ENCODE results near the gene RANBP17. TPM values are rescaled to one million over a fixed set of nuclear protein-coding genes. Genes with fewer than 3 reads are reported as not detected.
"Not testable (repeated sequence)": the region's sequence is repeated elsewhere in the genome, so short reads cannot be mapped to it uniquely, and the experiment has no call there.

The RANBP17 gene
- total RNA-seq, 1 experiment from 2014 or later = 19.0 TPM

GRCh38 chr5:170819824-170820223 lies 42.0 kb upstream of the RANBP17 start:
- POLR2A ChIA-PET = interaction anchor here (0.5 kb wide), 1 partner anchor 29 kb away, joined by 4 read pairs; no protein-coding TSS in a partner anchor
- intact Hi-C loops (cut with micrococcal nuclease) = no loop called here
- TF ChIP-seq, protein P1, sequence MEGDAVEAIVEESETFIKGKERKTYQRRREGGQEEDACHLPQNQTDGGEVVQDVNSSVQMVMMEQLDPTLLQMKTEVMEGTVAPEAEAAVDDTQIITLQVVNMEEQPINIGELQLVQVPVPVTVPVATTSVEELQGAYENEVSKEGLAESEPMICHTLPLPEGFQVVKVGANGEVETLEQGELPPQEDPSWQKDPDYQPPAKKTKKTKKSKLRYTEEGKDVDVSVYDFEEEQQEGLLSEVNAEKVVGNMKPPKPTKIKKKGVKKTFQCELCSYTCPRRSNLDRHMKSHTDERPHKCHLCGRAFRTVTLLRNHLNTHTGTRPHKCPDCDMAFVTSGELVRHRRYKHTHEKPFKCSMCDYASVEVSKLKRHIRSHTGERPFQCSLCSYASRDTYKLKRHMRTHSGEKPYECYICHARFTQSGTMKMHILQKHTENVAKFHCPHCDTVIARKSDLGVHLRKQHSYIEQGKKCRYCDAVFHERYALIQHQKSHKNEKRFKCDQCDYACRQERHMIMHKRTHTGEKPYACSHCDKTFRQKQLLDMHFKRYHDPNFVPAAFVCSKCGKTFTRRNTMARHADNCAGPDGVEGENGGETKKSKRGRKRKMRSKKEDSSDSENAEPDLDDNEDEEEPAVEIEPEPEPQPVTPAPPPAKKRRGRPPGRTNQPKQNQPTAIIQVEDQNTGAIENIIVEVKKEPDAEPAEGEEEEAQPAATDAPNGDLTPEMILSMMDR (IDR thresholded peaks at IDR 0.05; ENCODE audit: unreplicated experiment) = no peak
- BruUV-seq (replicated peaks) = no TSS peak
- H3K27me3 Mint-ChIP-seq (ENCODE audit: insufficient read depth, unreplicated experiment) = no peaks in the 10 kb centered on the region
- H3K4me3 Mint-ChIP-seq (ENCODE audit: unreplicated experiment) = no peak overlapping the region
- CTCF ChIA-PET = interaction anchor here (1.0 to 1.1 kb wide), 2 partner anchors 10 to 522 kb away, joined by 4 to 5 read pairs; no protein-coding TSS in a partner anchor
- no peaks in the 10 kb centered on the region for H3K4me1 Mint-ChIP-seq (ENCODE audit: insufficient read depth, unreplicated experiment)
- H3K27ac Mint-ChIP-seq (ENCODE audit: low read depth, unreplicated experiment) = no peak overlapping the region
- DNase-seq (ENCODE audit: unreplicated experiment) = peak; percentile 21
- H3K36me3 Mint-ChIP-seq (ENCODE audit: insufficient read depth, unreplicated experiment) = no peaks in the 10 kb centered on the region
- H3K9me3 Mint-ChIP-seq (ENCODE audit: unreplicated experiment) = no peaks in the 10 kb centered on the region

DNA sequence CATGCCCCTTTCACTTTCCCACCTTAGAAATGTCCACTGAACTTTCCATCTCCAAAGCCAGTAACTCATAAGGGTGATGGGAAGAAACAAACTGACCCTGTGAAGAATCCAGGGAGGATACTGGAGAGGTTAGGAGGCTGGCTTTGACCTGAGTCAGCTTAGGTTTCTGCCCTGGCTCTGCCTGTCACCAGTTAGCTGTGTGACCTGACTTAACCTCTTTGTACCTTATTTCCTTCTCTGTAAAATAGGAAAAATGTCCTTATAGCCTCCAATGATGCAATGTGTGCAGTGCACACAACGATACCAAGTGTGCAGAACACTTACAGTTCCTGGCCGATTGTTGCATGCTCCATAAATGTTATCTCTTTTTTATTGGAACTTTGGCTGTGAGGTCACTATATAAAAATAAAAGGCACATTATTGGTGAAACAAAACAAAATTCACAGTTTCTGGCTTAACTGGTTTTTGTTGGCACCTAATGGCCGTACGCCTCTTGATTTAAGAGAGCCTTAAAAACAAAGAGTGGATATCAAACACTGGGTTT lies 40.5 kb upstream of the RANBP17 start:
- intact Hi-C loops (cut with micrococcal nuclease) = no loop called here
- CTCF ChIA-PET = interaction anchor here (0.7 to 1.3 kb wide), 3 partner anchors 10 to 29 kb away, joined by 3 to 5 read pairs (median 3); no protein-coding TSS in a partner anchor
- BruUV-seq (replicated peaks) = no TSS peak

DNA sequence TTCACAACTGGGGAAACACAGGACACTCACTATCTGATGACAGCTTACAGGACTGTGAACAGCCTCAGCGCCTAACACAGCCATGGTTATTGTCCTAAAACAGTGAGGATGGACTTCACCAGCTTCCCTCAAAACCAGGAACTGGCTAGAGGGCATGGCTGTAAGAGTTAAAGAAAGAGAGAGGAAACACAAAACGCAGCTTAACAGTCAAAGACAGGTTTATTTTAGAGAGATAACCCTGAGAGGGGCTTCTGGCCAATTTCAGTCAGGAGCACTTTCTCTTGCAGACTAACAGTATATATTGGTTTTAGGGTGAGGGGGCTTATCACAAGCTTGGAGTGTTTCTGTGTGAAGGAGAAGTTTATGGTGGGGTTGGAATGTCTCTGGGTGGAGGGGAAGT lies 35.7 kb upstream of the RANBP17 start:
- CTCF ChIA-PET = interaction anchor here (0.6 to 1.7 kb wide), 5 partner anchors 16 to 544 kb away, joined by 3 to 6 read pairs (median 4); no protein-coding TSS in a partner anchor
- intact Hi-C loops (cut with micrococcal nuclease) = no loop called here
- TF ChIP-seq, protein P1 (IDR thresholded peaks at IDR 0.05; ENCODE audit: unreplicated experiment) = no peak
- H3K27ac Mint-ChIP-seq (ENCODE audit: low read depth, unreplicated experiment) = no peak overlapping the region
- no peak for DNase-seq (ENCODE audit: unreplicated experiment)
- H3K4me3 Mint-ChIP-seq (ENCODE audit: unreplicated experiment) = no peak overlapping the region
- no peaks in the 10 kb centered on the region for H3K4me1 Mint-ChIP-seq (ENCODE audit: insufficient read depth, unreplicated experiment)
- no peaks in the 10 kb centered on the region for H3K36me3 Mint-ChIP-seq (ENCODE audit: insufficient read depth, unreplicated experiment)
- no peaks in the 10 kb centered on the region for H3K27me3 Mint-ChIP-seq (ENCODE audit: insufficient read depth, unreplicated experiment)
- BruUV-seq (replicated peaks) = no TSS peak
- H3K9me3 Mint-ChIP-seq (ENCODE audit: unreplicated experiment) = peaks cover 7% of the 10 kb centered on the region
- POLR2A ChIA-PET = no interaction called here

More for the DNA sequence above, 40.5 kb upstream of the RANBP17 start:
- H3K4me3 Mint-ChIP-seq (ENCODE audit: unreplicated experiment) = no peak overlapping the region
- no peak for DNase-seq (ENCODE audit: unreplicated experiment)
- POLR2A ChIA-PET = no interaction called here
- H3K9me3 Mint-ChIP-seq (ENCODE audit: unreplicated experiment) = peaks cover 5% of the 10 kb centered on the region
- H3K4me1 Mint-ChIP-seq (ENCODE audit: insufficient read depth, unreplicated experiment) = no peaks in the 10 kb centered on the region
- no peaks in the 10 kb centered on the region for H3K36me3 Mint-ChIP-seq (ENCODE audit: insufficient read depth, unreplicated experiment)
- TF ChIP-seq, protein P1 (IDR thresholded peaks at IDR 0.05; ENCODE audit: unreplicated experiment) = no peak
- no peaks in the 10 kb centered on the region for H3K27me3 Mint-ChIP-seq (ENCODE audit: insufficient read depth, unreplicated experiment)
- no peak overlapping the region for H3K27ac Mint-ChIP-seq (ENCODE audit: low read depth, unreplicated experiment)

- H3K27me3 Mint-ChIP-seq (ENCODE audit: insufficient read depth, unreplicated experiment) = no peaks in the 10 kb centered on the region
- TF ChIP-seq, protein P1 (IDR thresholded peaks at IDR 0.05; ENCODE audit: unreplicated experiment) = no peak
- H3K4me1 Mint-ChIP-seq (ENCODE audit: insufficient read depth, unreplicated experiment) = no peaks in the 10 kb centered on the region
- no TSS peak for BruUV-seq (replicated peaks)
- H3K9me3 Mint-ChIP-seq (ENCODE audit: unreplicated experiment) = no peaks in the 10 kb centered on the region
- intact Hi-C loops (cut with micrococcal nuclease) = no loop called here
- CTCF ChIA-PET = no interaction called here
- peaks cover 5% of the 10 kb centered on the region for H3K36me3 Mint-ChIP-seq (ENCODE audit: insufficient read depth, unreplicated experiment)
- H3K4me3 Mint-ChIP-seq (ENCODE audit: unreplicated experiment) = no peak overlapping the region
- no peak for DNase-seq (ENCODE audit: unreplicated experiment)
- no peak overlapping the region for H3K27ac Mint-ChIP-seq (ENCODE audit: low read depth, unreplicated experiment)
- POLR2A ChIA-PET = no interaction called here
These were observed 29.6 kb upstream of the RANBP17 start for GRCh38 chr5:170832241-170832640.

DNA sequence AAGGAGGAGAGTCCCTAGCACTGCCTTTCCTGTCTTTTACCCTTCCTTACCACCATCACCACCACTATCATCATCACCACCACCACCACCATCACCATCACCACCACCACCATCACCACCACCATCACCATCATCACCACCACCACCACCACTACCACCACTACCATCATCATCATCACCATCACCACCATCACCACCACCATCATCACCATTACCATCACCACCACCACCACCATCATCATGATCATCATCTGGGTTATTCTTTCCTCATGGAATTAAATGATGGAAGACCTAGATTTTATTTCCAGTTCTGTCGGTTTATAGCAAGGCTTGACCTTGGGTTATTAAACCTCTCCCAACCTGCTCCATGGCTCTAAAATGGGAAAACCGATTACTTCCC lies 27.8 kb upstream of the RANBP17 start:
- H3K4me1 Mint-ChIP-seq (ENCODE audit: insufficient read depth, unreplicated experiment); H3K27me3 Mint-ChIP-seq (ENCODE audit: insufficient read depth, unreplicated experiment); intact Hi-C loops (cut with micrococcal nuclease); H3K36me3 Mint-ChIP-seq (ENCODE audit: insufficient read depth, unreplicated experiment); DNase-seq (ENCODE audit: unreplicated experiment); H3K4me3 Mint-ChIP-seq (ENCODE audit: unreplicated experiment); POLR2A ChIA-PET; H3K9me3 Mint-ChIP-seq (ENCODE audit: unreplicated experiment); BruUV-seq (replicated peaks); H3K27ac Mint-ChIP-seq (ENCODE audit: low read depth, unreplicated experiment): not testable (repeated sequence)
- CTCF ChIA-PET = interaction anchor here (0.7 kb wide), 1 partner anchor 301 kb away, joined by 3 read pairs; no protein-coding TSS in a partner anchor
